ENCODE data around the gene FMNL2.

The FMNL2 gene

DNA sequence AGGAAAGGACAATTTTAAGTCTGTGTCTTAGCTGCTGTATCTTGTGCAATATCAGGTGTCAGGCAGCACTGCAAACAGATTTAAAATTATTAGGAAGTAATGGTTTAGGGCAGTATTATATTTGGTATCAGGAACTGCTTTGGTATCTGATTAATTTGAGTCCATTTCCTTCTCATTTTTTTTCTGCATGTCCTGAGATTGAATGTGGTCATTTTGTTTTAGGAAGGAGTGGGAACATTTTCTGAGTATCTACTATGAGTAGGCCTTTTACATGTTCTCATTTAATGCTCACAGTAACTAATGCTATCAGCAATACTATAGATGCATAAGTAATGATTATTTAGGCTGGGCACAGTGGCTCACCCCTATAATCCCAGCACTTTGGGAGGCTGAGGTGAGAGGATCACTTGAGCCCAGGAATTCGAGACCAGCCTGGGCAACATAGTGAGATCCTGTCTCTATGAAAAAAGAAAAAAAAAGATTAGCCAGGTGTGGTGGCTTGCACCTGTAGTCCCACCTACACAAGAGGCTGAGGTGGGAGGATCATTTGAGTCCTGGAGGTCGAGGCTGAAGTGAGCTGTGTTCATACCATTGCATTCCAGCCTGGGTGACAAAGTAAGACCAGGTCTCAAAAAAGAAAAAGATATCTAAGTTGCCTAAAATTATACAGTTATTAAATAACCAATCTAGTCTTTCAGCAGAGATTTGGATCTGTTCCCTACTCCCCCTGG is 4.7 kb downstream of the FMNL2 start:
- DNase-seq (ENCODE audit: low spot score) = no peak

DNA sequence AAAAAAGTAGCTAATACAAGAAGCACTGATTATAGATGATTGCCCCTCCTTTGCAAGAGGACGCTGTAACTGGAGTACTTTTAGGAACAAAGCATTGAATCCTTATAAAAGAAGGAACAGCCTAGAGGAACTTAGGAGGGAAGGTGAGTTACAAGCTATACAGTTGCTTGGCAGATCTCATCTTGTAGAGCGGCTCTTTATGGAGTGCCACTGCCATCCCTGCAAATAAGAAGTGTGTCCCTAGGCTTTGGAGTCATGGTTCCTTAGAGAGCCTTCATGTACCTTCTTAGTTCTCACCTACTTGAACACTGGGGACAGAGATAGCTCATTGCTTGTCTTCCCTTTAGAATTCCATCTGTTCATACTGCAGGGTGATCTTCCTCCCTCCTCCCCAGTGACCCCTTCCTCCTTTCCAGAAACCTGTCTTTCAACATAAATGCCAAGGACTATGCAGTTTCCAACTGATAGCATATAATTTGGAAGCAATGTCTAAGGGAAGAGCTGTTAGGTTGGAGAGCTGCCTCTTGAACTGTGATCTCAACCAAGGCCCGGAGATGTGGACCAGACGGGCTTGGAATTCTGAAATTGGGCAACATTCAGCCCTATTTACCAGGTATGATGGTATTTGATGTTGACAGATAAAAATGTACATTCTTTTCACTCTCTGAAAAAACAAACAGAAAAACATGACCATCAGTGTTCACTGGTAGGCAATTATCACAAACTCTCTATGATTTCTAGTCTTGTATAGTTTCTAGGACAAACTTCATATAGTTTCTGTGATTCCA is 7.5 kb downstream of the FMNL2 start:
- no peak for DNase-seq (ENCODE audit: low spot score)

DNA sequence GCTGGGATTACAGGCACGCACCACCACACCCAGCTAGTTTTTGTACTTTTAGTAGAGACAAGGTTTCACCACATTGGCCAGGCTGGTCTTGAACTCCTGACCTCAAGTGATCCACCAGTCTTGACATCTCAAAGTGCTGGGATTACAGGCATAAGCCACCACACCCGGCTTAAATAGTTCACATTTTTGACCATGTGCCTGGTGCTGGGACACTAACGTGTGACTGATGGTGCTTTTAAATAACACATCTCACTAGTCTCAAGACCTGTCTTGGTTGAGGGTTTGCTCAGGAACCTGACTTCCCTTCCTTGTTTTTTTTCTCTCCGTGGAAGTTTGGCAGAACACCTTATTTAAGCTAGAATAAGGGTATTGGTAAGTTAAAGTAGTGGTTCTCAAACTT is 8.5 kb downstream of the FMNL2 start:
- no peak for DNase-seq (ENCODE audit: low spot score)

DNA sequence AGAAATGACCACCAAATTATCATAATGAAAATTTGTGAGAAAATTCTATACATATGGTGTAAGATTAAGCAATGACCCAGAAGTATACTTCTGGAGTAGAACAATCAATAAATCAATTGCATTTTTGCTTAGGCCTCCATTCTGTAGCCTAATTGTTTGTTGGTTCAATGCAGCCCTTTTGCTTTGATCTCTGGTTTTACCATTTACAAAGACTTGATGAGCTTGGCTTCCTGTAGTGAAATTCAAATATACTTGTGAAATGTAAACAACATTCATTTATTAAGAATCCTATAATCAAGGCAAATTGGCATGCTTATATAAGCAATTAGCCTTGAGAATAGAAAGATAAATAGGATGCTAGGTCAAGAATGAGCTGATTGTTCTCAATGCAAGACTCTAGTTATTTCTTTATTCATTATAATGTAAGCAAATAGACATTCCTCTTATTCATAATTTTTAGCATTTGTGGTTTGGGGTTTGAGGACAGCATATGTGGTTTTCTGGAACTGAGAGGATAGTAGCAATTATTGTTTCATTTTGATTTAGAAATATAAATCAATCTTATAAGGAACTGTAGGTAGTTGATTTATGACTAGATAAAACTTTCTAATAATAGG is 9.7 kb downstream of the FMNL2 start:
- DNase-seq (ENCODE audit: low spot score) = no peak

DNA sequence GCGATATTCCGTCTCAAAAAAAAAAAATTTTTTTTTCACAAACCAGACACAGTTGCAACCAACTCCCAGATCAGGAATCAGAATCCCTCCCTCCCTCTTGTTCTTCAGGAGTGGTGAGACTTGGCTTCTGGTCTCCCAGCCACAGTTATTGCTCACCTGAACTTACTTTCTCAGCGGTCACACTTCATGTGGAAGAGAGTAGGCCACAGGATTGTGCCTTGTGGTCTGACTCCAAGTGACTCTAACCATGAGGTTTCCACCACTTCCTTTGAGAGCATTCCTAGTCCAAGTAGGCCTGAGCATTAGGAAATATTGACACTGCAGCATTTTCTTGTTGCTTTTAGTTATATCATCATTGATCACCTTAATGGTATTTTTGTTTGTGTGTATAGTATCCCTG is 12.1 kb downstream of the FMNL2 start:
- DNase-seq (ENCODE audit: low spot score) = no peak

DNA sequence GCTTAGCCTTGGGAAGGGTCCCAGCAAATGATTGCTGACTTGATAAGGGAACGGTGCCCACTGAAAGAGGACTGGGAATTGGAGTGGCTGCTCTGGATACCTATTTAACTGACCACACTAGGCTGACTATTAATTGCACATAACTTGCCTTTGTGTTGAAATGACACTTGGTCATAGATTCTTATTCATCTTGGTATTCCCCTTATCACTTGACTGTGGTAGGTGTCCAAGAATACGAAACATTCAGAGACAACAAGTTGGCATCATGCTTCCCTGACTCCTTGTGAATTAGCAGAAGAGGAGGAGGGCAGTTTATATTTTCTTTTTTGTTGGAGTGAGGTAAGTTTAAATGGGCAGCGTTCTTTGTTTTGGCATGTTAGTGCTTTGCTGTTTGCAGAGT is 13.4 kb downstream of the FMNL2 start:
- DNase-seq (ENCODE audit: low spot score) = no peak

DNA sequence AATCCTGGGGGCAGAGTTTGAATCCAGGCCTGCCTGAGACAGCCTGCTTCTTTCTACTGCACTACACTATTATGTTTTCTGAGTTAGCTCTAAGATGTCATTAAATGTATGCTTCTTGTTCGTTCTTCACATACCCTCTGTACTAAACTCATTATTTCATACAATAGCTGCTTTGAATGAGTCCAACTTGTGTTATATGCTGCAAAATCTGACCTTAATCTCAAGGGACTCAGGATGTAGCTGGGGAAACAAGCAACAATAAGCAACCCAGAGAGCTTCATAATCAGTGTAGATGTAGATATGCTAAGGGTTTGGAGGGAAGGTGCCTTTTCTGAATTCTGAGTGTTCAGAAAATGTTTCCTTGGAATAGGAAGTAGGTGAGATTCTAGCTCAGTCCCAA is 14.4 kb downstream of the FMNL2 start:
- DNase-seq (ENCODE audit: low spot score) = no peak

DNA sequence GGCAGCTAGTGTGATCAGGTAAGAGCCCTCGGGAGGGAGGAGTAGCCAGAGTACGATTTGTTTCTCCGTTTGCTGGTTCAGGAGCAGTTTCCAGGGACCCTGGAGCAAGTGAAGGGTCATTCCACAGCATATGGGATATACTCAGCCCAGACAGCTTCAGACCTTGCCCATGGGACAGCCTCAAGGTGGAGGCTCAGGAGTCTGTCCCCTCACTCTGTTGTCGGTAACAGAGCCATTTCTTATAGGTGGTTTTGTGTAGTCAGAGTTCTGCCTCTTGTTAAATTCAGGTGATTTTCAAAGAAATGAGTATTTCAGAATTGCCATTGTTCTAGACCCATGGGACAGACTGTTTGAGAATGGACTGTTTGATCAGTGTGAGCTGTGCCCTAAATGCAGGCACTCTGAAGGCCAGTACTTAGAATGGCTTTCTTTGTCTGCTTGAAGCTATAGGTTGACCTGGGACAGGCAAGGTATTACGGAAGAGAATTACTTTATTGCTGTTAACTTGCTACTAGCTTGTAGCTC is 15.2 kb downstream of the FMNL2 start:
- no peak for DNase-seq (ENCODE audit: low spot score)

DNA sequence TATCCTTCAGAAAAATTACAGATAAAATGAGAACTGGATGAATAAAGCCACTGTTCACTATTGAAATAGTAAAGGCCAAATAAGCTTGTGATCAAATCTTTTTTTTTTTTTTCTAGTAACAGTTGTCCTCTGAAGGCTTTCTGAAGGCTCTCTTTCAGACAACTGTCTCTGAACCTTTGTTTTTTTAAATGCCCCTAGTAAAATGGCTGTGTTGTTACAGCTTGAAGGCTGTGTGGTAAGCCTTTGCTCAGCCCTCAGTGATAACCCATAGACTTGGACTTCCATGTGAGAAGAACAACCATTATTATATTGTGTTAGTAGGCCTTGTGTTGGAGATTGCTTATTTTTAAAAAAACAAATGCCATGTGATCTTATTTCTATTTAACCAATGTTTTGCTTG is 17.6 kb downstream of the FMNL2 start:
- DNase-seq (ENCODE audit: low spot score) = no peak

DNA sequence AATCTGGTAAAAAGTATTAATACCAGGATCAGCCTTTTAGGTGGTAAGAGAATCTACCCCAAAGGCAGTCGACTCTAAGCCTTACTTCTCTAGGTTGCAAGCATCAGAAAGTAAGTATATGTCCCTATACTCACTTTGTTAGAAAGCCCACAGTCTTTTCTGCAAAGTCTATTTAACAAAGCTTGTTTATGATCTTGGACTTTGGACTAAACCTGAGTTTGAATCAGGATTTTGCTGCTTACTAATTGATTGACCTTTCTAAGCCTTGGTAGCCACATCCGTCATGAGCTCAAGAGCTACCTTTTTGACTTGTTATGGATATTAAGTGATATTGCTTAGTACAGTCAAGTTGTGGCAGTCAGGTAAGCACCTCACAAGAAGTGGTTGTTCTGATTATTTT is 18.4 kb downstream of the FMNL2 start:
- DNase-seq (ENCODE audit: low spot score) = no peak

DNA sequence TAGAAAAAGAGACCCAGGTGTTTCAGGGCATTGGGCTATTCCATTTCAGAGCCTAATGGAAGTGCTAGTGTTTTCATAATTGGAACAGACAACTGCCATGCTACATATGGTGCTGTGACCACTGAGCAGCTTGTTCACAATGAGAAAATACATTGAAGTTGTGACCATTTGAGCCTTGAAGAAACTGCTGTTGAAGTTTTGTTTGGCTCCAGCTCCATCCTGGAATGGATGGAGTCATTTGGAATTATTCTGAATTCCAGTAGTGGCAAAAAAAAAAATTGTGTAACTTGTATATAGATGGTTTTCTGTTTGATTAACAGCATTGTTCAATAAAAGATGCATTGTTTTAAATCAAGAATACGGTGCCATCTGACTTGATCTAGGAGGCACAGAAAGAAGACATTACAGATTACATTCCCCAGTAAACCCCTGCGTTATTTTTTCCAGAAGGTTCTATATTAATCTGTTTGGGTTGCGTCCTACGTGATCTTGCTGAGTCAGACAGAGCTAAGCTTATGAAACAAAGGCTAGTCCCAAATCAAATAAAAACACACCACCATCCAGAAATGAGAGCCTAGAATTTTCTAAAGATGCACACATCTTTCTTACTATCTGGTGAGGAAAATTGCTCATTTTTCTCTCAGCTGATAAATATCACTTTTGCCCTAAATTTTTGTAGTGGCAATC is 19.2 kb downstream of the FMNL2 start:
- no peak for DNase-seq (ENCODE audit: low spot score)

DNA sequence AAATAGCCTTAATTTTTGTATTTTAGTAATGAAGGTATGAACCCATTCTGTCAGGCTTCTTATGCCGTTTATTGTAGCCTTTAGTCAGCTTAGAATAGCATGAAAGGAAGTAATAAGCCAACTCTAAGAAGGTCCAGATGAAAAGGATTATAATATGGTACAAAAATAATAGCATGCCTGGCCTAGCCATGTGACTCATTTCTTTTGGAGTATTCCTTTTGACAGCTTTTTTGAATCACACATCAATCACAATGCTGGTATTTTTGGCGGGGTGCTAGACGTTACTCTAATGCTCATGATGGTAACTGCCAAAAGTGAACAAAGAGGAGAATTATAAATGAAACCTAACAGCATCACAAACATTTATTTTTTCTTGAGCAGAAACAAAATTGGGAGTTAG is 19.9 kb downstream of the FMNL2 start:
- no peak for DNase-seq (ENCODE audit: low spot score)

DNA sequence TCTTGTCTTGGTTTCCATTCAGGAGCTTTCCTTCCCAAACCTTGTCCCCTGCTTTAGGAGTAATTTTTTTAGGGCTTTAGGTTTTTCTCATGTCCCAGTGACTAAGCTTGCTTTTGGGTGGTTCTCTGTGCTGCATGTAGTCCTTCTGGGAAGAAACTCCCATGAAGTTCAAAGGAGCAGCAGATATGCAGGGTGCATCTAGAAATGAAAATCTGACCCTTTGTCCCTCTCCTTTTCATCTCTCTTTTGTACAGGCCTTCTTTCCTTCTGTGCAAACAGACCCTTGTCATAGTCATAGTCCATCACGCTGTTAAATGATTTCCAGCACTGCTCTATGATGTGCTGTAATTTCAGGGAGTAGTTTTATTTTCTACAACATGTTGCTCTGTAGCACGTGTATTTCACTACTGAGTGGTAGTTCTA is 20.4 kb downstream of the FMNL2 start:
- no peak for DNase-seq (ENCODE audit: low spot score)

DNA sequence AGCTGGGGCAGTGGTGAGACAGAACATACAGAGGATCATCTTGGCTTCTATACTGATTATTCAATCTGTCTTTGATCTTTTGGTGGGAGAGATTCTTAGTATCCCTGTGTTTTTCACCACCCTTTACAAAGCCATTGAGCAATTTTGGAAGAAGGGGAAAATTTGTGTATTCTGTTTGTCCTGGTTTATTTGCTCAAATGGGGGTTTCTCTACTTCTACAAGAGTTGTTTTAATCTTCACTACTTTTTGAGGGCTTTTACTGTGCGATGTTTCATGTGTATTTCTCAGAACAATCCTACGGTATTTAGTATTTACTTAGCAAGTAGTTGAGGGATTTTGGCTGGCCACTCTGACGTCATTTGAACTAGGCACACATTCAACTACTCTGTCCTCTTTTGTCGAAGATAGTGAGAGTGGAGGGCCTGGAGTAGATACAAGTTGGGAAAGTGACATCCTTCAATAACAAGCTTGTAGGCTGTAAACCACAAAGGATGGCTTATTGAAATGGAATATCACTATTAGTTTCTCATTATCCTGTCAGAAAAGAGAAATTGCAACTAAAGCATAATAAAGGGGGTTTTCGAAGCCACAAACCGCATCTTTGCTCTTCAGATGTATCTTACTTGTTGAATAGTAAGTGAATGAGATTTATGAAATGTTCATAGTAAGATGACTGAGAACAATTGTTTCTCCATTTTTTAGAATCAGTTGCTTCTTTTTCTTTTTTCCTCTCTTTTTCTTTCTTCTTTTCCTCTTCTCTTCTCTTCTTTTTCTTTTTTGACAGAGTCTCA is 24.8 kb downstream of the FMNL2 start:
- no peak for DNase-seq (ENCODE audit: low spot score)

DNA sequence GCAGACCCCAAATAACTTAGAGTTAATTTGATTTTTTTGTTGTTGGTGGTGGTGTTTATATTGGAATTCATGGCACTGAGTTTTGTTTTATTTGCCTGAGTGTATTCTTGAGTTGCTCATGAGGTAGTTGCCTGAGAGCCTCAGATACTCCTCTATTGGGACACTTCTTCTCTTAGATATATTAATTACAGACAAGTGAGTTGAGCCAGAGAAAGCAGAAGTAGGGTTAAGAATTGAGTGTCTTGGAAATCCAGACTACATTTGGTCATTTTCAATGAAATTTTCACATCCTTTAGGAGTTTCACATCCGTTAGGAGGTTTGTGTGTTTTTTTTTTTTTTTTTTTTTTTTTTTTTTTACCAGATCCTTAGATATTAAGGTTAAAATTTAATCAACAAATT is 29.0 kb downstream of the FMNL2 start:
- no peak for DNase-seq (ENCODE audit: low spot score)

DNA sequence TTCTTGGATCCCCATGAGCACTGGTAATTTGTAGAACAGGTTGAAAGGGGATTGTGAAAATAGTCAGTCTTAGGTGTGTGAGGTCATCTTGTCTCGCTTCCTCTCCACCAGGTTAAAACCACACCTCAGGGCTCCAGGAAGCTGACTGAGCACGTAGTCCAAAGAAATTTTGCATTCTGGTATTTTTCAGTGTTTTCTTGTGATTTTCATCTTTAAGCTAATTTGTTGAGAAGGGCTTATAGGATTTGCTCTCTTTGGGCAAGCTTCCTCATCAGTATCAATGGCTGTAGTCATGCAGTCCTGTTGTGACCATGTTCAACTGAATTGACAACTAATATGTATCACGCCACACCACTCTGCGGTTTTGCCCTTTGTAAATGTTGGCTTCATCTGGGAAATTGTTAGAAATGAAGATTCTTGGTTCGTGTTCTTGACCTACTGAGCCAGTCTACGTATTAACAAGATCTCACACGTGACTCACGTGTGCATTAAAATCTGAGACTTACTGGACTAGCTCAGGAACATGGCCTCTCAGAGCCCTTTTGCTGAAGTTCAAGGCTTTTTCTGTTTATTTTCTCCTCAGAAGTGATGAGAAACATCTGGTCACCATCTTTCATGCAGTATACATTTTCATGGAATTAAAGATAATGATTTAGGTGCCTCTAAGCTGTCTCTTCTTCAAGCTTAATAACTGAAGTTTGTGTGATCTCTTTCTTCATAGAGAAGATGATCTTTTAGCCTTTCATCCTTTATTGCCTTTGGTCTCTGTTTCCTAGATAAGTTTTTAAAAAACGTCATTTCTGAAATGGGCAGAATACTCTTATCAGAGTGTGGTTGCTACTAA is 32.8 kb downstream of the FMNL2 start:
- DNase-seq (ENCODE audit: low spot score) = no peak

DNA sequence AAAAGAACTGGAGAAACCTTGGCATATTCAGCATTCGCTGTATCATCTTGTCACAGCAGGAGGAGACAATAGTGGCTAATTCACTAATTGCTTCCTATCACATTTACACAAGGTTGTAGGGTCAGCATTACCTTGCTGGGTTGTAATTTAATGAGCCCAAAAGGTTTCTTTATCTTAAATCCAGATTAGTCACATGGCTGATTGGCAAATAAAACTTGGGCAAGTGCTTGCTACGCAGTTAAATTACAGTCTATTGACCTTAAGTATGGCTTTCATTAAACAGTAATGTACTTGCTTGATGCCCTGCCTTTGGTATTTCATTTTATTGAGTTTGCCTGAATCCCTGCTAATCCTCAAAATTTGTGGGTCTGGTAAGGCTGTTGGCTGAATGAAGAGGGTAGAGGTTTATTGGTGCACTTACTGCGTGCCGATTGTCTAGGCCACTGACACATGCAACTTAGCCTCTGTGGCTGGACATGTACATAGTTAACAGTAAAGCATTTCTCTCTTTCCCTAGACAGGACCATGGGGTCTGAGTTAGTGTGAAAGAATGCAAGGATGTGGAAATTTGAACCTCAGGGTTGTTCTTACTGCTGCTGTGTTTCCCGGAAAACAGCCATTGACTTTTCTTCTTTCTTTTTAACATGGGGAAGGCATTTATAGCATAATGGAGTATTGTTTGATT is 34.3 kb downstream of the FMNL2 start:
- no peak for DNase-seq (ENCODE audit: low spot score)

DNA sequence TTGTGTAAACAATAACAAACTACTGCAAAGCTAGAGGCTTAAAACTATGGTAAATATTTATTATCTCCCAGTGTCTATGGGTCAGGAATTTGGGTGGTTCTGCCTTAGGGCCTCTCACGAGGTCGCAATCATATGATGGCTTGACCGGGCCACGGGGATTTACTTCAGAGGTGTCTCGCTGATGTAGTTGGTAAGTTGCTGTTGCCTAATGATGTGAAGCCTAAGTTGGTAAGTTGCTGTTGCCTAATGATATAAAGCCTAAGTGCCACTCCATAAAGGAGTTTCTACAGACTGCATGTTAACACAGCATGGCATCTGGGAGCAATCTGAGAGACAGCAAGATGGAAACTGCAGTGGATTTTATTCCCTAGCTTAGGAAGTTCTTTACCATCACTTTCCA is 35.8 kb downstream of the FMNL2 start:
- DNase-seq (ENCODE audit: low spot score) = no peak

DNA sequence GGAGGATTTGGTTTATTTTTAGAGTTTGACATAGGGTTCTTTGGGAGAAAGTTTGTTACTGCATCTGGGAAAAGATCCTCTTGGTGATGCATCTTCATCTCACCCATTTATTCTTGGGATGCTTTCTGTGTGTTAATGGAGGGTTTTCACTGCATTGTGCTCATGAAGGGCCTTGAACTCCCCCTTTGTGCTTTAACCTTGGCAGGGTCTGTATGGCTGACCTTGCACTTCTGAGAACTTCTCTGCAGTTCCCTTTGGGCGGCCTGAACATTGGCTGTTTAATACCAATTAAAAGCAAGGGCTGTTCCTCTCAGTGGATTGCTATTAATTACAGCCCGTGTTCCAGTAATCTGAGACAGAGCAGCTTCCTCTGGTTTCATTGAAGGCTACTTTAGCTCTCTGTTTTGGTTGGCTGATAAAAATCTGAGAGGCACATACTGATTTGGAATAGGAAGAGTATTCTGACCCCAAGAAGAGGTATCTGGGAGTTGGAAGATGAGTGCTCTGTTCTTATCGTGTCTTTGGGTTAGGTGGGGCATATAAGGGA is 37.5 kb downstream of the FMNL2 start:
- DNase-seq (ENCODE audit: low spot score) = no peak

DNA sequence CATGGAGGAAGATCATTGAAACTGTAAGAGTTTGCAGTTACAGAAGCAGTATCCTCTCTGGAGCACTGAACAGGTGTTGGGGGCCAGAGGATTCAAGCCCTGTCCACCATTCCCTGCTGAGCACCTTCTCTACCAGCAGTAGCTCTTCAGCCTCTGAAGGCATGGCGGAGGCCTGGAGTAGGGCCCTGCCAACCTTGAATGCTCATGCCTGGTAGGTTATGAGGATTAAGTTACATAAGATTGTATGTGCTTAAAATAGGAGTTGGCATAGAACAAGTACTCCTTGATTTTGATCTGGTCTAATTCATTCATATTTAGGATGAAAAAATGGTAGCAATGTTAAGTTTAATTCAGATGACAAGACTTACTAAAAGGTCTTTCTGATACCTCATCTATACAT is 40.2 kb downstream of the FMNL2 start:
- DNase-seq (ENCODE audit: low spot score) = no peak
